H1 (cell line): ENCODE measurements around the gene SLC22A23. TPM values are rescaled to one million over a fixed set of nuclear protein-coding genes. Genes with fewer than 3 reads are reported as not detected.

Source experiments
- CHD7 ChIP-seq: fragments of 300-600 bp; sonication (generic); IDR thresholded peaks from 2 replicates; pipeline ENCODE4 v1.7.1; 2012; ENCODE audit warnings: low read length, moderate library complexity, mild to moderate bottlenecking, inconsistent platforms; ENCODE audit not compliant: insufficient replicate concordance
- EP300 ChIP-seq, 2 experiments: IDR thresholded peaks; 1 replicate in 1 of 2; 2 replicates in 1 of 2; pipeline ENCODE4 v1.6.1; 2011 to 2012; ENCODE audit warnings: low read depth in 2 of 2, low read length in 2 of 2, mild to moderate bottlenecking in 2 of 2, borderline replicate concordance in 1 of 2, inconsistent platforms in 1 of 2, moderate library complexity in 1 of 2
- polyA plus RNA-seq, 7 experiments: library from polyadenylated mRNA; depleted of rRNA in 3 of 7; stranded (reverse) in 5 of 7; unstranded in 2 of 7; fragments of >200 nt in 5 of 7; fragments of 200-250 nt in 2 of 7; gene quantifications; 1 replicate in 5 of 7; 2 replicates in 1 of 7; 4 replicates in 1 of 7; pipeline versions ENCODE4 v1.2.1 to v1.2.3, GENCODE V29; 2011 to 2013; ENCODE audit warnings: missing spikeins in 2 of 7, mixed read lengths in 2 of 7
- total RNA-seq: library from RNA; stranded (reverse); fragmentation: NEBNext Ultra II Directional; extraction: Animal tissue kit (Norgen Biotek cat#: 25700); gene quantifications from 2 replicates; pipeline ENCODE4 v1.2.1, GENCODE V29; 2021

The SLC22A23 gene
- total and polyA plus RNA-seq, 2 of the 8 experiments (the other 6 are each of a cell fraction or from before 2014, with no cell fraction given), result 9.9 to 38.4 TPM

- TF ChIP-seq CHD7 (no peak), EP300 (IDR thresholded peaks at IDR 0.05; ENCODE audit: borderline replicate concordance in 1 of 2, low read depth in 2 of 2, low read length in 2 of 2) (no peak)
These were observed 195.4 kb downstream of the SLC22A23 start (continued) for GRCh38 chr6:3261518-3261820.
